ENCODE data around the gene COQ5.

GRCh38 chr12:120529641-120530417 lies 871 bp upstream of the COQ5 start:
- TF ChIP-seq CTCF (IDR thresholded peaks at IDR 0.05): no peak
- TF ChIP-seq POLR2A (IDR thresholded peaks at IDR 0.05): no peak

All from lower leg skin (tissue), 3 donors.